ENCODE data around the gene VTCN1.

- no peak for TF ChIP-seq NR3C1 (IDR thresholded peaks at IDR 0.05)
- TF ChIP-seq, protein P1, sequence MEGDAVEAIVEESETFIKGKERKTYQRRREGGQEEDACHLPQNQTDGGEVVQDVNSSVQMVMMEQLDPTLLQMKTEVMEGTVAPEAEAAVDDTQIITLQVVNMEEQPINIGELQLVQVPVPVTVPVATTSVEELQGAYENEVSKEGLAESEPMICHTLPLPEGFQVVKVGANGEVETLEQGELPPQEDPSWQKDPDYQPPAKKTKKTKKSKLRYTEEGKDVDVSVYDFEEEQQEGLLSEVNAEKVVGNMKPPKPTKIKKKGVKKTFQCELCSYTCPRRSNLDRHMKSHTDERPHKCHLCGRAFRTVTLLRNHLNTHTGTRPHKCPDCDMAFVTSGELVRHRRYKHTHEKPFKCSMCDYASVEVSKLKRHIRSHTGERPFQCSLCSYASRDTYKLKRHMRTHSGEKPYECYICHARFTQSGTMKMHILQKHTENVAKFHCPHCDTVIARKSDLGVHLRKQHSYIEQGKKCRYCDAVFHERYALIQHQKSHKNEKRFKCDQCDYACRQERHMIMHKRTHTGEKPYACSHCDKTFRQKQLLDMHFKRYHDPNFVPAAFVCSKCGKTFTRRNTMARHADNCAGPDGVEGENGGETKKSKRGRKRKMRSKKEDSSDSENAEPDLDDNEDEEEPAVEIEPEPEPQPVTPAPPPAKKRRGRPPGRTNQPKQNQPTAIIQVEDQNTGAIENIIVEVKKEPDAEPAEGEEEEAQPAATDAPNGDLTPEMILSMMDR (IDR thresholded peaks at IDR 0.05) = no peak
- TF ChIP-seq FOSL2 (IDR thresholded peaks at IDR 0.05) = no peak
- no peak for TF ChIP-seq FOSL2 (CRISPR knock-in tag; IDR thresholded peaks at IDR 0.05)
- no peak for TF ChIP-seq POLR2A (IDR thresholded peaks at IDR 0.05; ENCODE audit: low read length)
- TF ChIP-seq E2F6 (IDR thresholded peaks at IDR 0.05; ENCODE audit: borderline replicate concordance, low read depth) = no peak
These were observed 105.7 kb downstream of the VTCN1 start for GRCh38 chr1:117104986-117105385.

All from A549 (cell line).